CD4-positive, alpha-beta T cell treated with Interferon gamma for 1 hour (primary cell): ENCODE measurements around the gene RNASET2.
"Not testable (repeated sequence)": the region's sequence is repeated elsewhere in the genome, so short reads cannot be mapped to it uniquely, and the experiment has no call there.

Experiments
- DNase-seq: peaks from one replicate; pipeline ENCODE4 v3.0.0-alpha.2; 2020

The RNASET2 gene

DNA sequence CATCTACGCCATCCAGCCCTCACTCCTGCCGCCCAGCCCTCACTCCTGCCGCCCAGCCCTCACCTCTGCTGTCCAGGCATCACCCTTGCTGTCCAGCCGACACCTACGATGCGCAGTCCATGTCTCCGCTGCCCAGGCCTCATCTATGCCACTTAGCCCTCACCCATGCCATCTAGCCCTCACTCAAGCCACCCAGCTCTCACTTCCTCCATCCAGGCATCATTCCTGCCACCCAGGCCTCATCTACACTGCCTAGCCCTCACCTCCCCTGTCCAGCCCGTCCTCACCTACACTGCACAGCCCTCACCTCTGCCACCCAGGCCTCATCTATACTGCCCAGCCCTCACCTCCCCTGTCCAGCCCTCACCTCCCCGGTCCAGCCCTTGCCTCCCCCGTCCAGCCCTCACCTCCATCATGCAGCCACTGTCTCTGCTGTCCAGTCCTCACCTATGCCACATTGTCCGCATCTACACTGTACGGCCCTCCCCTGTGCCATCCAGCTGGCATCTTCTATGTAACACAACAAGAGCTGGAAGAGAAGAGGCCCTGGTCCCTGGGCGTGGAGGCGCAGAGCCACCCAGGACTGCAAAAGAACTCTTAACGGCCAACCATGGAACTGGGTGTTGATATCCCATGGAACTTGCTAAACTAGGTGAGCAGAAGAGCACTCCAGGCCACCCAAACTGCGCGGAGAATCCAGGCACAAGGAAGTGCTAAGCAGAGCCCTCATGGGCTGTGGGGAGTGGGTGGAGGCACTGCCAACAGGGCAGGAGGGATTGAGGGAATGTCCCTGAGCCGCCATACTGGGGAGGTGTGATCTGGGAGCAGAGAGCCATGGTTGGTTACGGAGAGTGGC lies 31.0 kb downstream of the RNASET2 start:
- DNase-seq, result no peak

DNA sequence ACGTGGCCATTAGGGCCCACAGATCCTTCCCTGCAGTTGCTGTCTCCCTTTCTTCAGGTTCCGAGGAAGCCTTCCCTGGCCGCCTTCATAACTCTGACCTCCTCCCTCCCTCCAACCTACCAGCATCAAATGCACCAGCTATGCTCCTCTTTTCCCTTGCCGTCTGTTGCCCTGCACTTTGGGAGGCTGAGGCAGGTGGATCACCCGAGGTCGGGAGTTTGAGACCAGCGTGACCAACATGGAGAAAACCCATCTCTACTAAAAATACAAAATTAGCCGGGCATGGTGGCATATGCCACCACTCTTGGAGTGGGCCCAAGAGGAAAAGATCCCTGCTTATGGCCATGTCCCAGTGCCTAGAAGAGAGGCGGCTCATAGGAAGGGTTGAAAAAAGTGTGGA lies 31.8 kb downstream of the RNASET2 start:
- no peak for DNase-seq

DNA sequence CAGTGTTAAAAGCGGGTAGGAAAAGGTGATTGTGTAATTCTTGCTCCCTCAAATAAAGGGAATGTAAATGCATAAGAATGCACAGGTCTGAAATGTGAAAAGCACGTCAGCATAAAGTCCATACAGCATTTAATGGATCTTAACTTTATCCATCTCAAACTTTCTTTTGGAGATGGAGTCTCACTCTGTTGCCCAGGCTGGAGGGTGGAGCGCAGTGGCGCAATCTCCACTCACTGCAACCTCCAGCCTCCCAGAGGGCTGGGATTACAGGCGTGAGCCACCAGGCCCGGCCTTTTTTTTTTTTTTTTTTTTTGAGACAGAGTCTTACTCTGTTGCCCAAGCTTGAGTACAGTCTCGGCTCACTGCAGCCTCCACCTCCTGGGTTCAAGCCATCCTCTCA lies 33.4 kb downstream of the RNASET2 start:
- DNase-seq, result no peak

DNA sequence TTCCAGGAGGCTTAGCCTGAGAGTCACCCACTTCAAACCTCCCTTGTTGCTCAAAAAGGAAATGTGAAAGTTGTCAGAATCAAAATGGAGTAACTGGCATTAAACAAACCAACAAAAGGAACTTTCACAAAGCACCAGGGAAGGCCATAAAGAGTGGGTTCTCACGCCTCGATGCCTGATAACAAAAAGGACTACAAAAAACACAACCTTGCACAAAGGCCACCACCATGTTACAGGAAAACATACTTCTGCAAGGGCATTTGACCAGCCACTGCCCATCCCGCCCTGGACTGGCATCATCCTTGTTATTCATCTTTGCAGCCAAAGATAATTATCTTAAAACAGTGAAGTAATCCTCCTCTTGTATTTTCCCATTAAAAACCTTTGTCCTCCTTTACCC lies 34.8 kb downstream of the RNASET2 start:
- no peak for DNase-seq

DNA sequence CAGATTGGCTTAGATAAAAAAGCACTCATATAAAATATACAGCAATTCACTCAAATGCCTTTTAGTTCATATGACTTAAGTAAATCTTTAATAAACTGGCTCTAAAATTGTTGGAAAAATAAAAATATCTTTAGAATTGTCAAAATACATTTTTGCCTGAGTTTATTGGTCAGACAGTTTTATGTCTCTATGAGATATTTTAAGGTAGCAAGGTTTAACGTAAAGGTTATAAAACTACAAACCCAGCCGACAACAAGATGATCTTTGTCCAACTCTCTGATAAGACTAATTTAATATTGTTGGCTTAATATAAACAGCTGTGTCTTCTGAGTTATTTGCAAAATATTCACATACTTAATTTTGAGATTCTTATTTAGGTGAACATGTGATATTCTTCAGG lies 39.5 kb downstream of the RNASET2 start:
- no peak for DNase-seq

DNA sequence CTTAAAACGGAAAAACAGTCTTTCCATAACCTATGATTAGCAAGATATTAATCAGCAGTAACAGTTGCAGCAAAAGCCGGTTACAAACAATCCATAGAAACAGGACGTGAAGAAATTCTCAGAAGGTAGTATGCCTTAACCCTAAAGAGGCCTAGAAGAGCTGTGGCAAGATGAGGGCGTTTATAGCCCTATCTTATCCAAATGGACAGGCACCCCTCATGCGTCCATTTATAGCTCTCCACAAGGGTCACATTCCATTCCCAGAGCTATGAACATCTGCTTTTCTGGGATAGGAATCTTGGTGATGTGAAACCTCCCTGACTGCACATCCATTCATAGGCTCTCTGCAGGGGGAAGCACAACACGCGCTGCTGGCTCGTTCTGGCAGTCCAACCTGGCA lies 40.9 kb downstream of the RNASET2 start:
- DNase-seq, result not testable (repeated sequence)

DNA sequence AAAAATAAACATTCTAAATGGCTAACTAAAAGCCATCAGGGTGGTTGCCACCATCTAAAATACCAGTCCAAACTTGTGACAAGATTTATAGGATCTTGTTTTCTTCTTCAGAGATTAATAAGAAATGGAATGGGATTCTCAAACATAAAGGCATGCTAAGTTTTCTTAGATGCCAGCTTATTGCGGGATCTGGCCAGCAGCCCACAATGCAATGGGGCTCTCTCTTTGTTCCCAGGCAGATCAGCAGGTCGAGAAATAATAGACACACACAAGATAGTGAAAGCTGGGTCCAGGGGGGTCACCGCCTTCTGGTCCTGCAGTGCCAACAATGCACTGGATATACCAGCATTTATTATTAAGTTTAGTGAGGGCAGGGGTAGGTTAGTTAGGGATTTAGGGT lies 41.4 kb downstream of the RNASET2 start:
- not testable (repeated sequence) for DNase-seq

DNA sequence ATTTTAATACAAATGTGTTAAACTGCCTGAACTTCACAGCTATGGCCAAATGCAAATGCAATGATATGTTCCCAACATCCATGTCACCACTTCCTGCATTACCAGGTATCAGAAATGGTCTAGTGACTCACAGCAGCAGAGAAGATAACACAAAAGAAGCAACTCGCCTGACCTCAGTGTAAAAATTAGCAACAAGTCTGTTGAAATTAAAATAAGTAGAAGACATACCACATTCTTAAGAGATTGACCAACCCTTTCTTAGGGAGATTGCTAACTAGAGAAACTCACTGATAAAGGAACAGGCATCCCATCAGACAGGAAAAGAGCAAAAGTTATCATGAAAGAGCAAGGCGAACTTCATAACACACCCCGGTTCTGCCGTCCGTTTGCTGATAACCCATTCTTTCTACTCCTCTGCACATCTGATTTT lies 45.1 kb downstream of the RNASET2 start:
- no peak for DNase-seq

DNA sequence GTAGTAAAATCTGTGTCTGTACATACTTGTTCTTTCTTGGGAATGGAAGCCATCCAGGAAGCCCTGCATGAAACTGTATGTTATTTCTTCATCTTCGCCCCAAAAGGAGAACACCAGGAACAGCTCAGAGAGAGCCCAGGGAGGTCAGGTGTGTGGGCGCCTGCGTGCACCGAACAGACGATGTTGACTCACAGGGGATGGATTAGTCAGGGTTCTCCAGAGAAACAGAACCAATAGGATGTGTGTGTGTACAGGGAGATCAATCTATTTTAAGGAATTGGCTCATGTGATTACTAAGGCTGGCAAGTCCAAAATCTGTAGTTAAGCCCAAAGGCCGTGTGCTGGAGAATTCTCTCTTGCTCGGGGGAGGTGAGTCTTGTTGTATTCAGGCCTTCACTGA lies 45.7 kb downstream of the RNASET2 start:
- no peak for DNase-seq

DNA sequence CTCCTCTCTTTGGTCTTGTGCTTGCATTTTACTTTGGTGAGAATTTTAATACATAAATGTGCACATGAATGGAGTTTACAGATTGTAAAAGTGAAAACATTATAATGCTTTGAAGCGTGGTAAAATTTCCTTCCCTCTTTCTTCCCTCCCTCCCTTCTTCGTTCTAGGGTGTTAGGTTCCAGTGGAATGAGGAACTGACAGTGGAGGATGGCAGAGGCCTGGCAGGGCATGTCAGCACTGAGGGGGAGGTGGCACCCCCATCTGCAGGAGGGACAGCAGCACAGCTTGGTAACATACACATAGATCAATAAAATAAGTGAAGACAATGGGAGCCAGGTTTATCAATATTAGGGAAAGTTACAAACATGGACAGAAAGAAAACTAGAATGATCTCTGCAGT lies 47.5 kb downstream of the RNASET2 start:
- no peak for DNase-seq

DNA sequence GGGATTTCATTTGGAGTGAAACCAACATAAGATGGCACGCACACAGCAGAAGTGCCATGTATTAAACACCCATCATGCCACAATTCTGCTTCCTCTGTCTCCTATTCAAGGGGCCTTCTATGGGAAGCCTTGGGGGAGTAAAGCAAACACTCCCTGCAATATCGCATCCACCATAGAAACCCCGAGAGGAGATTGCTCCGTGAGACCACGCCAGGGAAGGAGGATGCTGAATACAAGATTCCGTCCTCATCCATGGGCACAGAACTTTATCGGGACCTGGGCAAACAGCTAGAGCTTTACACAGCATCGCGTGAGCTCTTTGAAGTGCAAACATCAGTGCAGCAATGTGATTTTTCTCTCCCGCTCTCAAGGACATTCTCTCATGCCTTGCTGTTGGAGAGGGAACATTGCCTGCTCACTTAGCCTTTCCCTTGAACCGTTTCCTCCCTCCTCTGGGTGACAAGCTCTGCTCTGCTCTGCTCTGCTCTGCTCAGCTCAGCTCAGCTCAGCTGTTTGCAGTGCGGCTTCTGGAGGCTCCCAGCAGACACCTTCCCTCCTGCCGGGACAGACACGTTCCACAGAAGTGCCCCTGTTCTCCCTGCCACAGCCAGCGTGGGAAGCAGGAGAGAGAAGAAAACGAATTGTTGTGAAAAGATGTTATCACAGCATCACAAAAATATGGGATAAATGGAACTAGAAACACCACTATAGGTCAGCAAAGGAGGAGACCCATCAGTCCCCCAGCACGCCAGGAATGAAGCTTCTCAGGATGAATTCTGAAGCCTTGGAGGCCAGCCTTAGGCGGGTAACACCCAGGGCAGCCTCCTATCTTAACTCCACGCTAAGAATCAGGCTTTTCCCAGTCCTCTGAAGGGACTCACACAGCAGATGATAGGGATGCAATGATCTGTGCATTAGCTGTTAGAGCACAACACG lies 48.2 kb downstream of the RNASET2 start:
- no peak for DNase-seq

DNA sequence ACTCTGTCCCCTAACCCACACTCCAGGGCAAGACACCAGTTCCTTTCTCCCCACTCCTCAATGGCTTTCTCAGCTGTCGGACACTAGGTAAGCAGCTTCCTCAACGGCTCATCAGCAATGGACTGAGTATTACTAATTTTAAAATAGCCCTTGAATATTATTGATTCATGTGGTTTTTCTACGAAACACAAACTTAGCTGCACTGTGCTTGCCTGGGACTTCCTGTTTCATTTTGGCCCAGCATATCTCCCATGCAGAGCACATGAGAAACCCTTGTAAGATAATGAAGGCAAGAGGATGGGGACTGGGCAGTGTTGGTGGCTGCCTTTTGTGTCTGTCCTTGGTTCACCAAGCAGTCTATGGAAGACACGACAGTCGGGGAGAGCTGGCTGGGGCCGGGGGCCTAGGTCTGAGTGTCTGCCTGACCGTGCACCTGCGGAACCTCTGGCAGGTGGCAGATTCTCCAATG lies 48.9 kb downstream of the RNASET2 start:
- DNase-seq, result no peak

DNA sequence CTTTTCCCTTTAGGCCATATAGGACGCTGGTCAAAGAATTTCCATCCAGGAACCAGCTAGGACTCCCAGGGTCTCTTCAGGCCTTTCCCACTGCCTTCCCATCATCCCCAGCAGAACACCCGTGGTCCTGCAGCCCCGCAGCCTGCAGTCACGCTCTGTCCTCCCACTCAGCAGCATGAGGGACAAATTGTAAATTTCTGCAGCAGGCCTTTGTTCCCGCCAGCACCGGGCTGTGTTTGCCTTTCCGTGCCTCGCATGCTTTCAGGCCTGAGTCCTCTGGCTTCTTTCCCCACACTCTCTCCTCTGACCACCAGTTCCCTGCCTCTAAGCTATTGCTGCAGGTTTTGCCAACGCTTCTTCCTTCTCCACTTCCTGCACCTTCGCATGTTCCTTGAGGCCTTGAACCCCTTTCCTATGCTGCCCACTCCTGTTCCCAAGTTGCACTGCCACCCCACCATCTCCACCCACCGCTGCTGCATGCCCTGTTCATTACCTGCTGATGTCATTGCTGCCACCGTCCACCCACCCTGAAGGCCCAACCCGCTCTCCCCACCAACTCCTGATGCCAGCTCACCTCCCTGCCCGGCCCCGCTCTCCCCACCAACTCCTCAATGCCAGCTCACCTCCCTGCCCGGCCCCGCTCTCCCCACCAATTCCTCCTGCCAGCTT lies 49.8 kb downstream of the RNASET2 start:
- DNase-seq, result no peak

DNA sequence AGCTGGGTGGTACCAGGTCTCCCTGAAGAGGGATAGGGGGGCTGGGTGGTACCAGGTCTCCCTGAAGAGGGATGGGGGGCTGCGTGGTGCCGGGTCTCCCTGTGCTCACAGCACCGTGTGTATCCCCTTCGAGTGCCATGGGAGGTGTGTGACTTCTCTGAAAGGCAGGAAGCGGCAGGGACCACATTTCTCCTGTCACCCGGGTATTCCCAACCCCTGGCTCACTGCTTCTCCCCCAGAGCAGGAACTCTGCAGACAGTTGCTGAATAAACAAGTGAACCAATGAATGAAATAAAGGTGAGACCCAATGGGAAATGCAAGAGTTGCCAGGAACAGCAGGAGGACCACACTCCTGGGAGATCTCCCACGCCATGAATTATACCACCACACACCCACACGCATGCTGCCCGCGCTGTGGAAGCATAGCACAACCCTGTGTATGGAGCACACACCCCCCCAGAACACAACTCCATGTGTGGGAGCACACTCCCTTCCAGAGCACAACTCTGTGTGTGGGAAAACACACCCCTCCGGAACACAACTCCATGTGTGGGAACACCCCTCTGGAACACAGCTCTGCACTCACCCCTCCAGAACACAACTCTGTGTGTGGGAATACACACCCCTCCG lies 50.7 kb downstream of the RNASET2 start:
- DNase-seq, result no peak

DNA sequence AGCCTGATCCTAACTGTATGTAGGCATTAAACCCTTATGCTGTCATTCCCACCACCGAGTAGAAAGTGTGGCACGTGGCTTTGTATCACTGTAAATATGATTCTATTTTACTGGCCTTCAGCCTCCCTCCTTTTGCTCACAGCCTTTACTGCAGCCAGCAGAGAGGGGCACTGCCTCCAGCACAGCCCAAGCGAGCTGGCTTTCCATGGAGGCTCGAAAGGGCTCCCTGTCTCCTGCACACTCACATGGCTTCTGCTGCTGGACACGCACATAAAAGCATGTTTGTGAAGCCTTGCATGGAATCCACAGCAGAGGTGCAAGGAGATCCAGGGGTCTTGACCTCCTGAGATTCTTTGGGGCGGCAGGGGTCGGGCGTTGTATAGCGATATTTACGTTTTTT lies 51.3 kb downstream of the RNASET2 start:
- no peak for DNase-seq

DNA sequence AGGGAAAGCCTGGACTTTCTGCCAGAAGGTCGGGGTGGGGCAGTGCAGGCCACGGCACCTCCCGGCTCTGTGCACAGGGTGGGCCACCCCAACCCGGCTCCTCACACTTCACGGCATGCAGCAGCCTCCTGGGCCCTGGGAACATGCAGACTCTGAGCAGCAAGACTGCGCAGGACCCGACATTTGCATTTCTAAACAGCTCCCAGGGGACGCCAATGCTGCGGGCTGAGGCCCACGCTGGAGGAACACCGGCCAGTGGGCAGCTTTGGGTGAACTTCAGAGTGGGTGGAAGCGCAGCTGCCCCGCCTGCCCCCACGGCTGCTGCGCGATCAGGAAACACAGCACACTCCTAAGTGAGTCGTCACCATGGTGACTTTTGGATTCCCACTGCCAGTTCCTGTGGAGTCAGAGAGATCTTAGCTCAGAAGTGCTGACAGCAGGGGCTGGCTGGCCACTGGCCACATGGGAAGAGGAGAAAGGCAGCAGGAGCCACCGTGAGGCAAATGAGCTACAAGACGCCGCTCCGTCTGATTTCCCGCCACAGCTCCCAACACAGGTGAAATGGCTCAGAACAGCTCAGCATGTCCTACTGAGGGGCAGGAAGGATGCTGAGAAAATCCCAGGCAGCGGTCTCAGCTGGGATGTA lies 52.1 kb downstream of the RNASET2 start:
- no peak for DNase-seq

DNA sequence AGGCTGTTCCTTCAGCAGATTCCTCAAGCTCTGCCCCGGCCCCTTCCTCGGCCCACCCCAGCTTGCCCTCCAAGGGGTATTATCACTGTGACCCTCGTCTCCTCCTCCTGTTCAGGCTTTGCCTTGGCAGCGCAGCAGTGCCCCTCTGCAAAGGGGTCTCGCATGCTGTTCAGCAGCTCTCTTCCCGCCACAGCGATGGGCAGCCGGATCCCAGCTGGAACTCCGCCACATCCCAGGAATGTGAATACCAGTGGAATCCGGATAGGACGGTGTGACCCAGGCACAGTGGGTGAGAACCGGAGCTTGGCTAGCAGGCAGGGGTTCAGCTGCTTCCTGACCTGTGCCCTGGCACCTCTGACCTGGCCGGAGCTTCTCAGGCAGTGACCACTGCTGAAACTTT lies 52.9 kb downstream of the RNASET2 start:
- no peak for DNase-seq

DNA sequence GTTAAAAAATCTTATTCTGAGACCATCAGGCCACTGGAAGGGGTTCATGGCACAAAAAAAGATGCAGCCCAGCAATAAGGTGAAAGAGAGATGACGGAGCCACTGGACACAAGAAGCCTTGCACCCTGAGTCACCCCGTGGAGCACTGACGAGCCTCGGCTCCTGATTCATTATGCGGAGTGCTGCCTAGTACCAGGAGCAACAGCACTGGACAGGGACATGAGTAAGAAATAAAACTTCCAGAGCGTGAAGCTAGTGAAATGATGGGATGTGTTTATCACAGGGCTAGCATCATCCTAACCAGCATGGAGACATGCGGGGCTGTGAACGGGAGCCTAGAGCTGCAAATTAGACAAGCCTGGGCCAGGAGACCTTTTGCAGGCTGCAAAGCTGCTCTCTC lies 53.3 kb downstream of the RNASET2 start:
- no peak for DNase-seq

DNA sequence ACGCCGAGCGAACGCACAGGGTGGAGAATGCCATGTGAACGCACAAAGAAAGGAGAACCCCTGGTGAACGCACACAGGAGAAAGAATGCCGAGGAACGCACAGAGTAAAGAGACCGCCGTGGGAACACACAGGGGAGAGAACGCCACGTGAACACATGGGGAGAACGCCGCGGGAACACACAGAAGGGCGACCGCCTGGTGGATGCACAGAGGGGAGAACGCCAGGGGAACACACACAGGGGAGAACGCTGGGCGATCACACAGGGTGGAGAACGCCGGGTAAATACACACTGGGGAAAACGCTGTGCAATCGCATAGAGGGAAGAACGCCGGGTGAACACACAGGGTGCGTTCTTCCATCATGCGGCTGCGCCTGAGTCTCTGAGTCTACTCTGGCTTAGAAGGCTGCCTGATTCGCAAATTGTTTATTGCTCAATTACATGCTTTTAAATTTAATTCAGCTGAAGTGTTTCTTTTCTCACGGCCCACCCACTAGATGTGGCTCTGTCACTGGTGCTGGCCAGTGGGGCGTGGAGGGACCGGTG lies 54.1 kb downstream of the RNASET2 start:
- no peak for DNase-seq

DNA sequence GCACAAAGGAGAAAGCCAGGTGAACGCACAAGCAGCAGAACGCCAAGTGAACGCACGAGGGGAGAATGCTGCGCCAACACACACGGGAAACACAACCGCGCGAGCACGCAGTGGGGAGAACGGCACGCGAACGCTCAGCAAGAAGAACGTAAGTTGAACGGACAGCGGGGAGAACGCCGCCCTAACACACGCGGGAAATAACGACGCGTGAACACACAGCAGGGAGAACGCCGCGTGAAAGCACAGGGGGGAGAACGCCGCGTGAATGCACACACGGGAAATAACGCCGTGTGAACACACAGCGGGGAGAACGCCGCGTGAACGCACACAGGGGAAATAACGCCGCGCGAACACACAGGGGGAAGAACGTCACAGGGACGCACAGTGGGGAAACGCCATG lies 54.7 kb downstream of the RNASET2 start:
- no peak for DNase-seq

DNA sequence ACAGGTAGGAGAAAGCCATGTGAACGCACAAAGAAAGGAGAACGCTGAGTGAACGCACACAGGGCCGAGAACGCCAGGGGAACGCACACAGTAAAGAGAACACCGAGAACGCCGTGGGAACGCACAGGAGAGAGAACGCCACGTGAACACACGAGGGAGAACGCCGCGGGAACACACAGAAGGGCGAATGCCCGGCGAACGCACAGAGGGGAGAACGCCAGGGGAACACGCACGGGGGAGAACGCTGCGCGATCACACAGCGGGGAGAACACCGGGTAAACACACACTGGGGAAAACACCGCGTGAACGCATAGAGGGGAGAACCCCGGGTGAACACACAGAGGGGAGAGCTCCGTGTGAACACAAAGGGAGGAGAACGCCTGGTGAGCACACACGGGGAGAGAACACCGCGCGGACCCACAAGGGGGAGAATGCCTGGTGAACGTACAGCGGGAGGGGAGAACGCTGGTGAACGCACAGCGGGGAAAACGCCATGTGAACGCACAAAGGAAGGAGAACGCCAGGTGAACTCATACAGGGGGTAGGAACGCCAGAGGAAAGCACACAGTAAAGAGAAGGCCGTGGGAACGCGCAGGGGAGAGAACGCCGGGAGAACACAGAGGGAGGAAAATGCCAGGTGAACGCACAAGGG lies 55.3 kb downstream of the RNASET2 start:
- DNase-seq, result no peak
